WTC11 (cell line): Measurements from ENCODE around the gene LGALSL. TPM values are rescaled to one million over a fixed set of nuclear protein-coding genes. Genes with fewer than 3 reads are reported as not detected.

Experiments used
- ATAC-seq: fragments of 200-7000 bp; cut with Tn5 transposase; 2 replicates; pipeline ENCODE4 v1.10.0; 2021; ENCODE audit warnings: mild to moderate bottlenecking, moderate library complexity
- CTCF ChIA-PET: fragments of 300-600 bp; sonication (Branson Sonifier 250); formaldehyde crosslinking; loops from one replicate; lab custom pipeline; 2021; ENCODE audit warnings: antibody characterized with exemption; lab: Charles Lee
- POLR2A ChIA-PET: fragments of 350-600 bp; sonication (Branson Sonifier 250); formaldehyde crosslinking; loops from one replicate; lab custom pipeline; 2021; ENCODE audit warnings: antibody characterized with exemption; lab: Charles Lee
- DNase-seq: peaks from one replicate; pipeline ENCODE4 v3.0.0; 2021; ENCODE audit warnings: low spot score
- H3K27ac Mint-ChIP-seq: 2 replicates; pipeline ENCODE4 v1.8.0; 2021; ENCODE audit warnings: mixed read lengths
- H3K27me3 Mint-ChIP-seq: 2 replicates; pipeline ENCODE4 v1.8.0; 2021; ENCODE audit warnings: low read depth, mild to moderate bottlenecking, moderate library complexity, mixed read lengths
- H3K36me3 Mint-ChIP-seq: 2 replicates; pipeline ENCODE4 v1.8.0; 2021; ENCODE audit warnings: mixed read lengths
- H3K4me1 Mint-ChIP-seq: 2 replicates; pipeline ENCODE4 v1.8.0; 2022; ENCODE audit warnings: mixed read lengths
- H3K4me3 Mint-ChIP-seq: 2 replicates; pipeline ENCODE4 v1.8.0; 2021; ENCODE audit warnings: mild to moderate bottlenecking, moderate library complexity, mixed read lengths
- H3K9me3 Mint-ChIP-seq: 2 replicates; pipeline ENCODE4 v1.8.0; 2021; ENCODE audit warnings: mixed read lengths
- ATF1 ChIP-seq: sonication (generic); formaldehyde crosslinking; IDR thresholded peaks from 2 replicates; pipeline ENCODE4 v1.8.1; 2023; ENCODE audit warnings: mild to moderate bottlenecking, moderate library complexity, missing genetic modification reagents
- ATF6 ChIP-seq: sonication (generic); formaldehyde crosslinking; IDR thresholded peaks from 2 replicates; pipeline ENCODE4 v1.8.1; 2023; ENCODE audit warnings: mild to moderate bottlenecking, missing genetic modification reagents
- CREB1 ChIP-seq: sonication (generic); formaldehyde crosslinking; IDR thresholded peaks from 2 replicates; pipeline ENCODE4 v1.8.0; 2023; ENCODE audit warnings: mild to moderate bottlenecking, missing genetic modification reagents
- E2F5 ChIP-seq: sonication (generic); formaldehyde crosslinking; IDR thresholded peaks from 2 replicates; pipeline ENCODE4 v1.8.1; 2022; ENCODE audit warnings: mild to moderate bottlenecking, moderate library complexity, missing genetic modification reagents
- ELF4 ChIP-seq: sonication (generic); formaldehyde crosslinking; IDR thresholded peaks from 2 replicates; pipeline ENCODE4 v1.8.1; 2022; ENCODE audit warnings: low read depth, mild to moderate bottlenecking, moderate library complexity, missing genetic modification reagents
- IRF1 ChIP-seq: sonication (generic); formaldehyde crosslinking; IDR thresholded peaks from 2 replicates; pipeline ENCODE4 v1.8.0; 2023; ENCODE audit warnings: missing genetic modification reagents
- NFYB ChIP-seq: sonication (generic); formaldehyde crosslinking; conservative IDR thresholded peaks from 2 replicates; pipeline ENCODE4 v1.8.0; 2022; ENCODE audit warnings: low read depth, missing genetic modification reagents
- NR2C2 ChIP-seq: sonication (generic); formaldehyde crosslinking; IDR thresholded peaks from 2 replicates; pipeline ENCODE4 v1.8.0; 2022; ENCODE audit warnings: mild to moderate bottlenecking, missing genetic modification reagents
- PRRX2 ChIP-seq: fragments of 250-450 bp; sonication (Bioruptor Pico); IDR thresholded peaks from 2 replicates; pipeline ENCODE4 v1.8.0; 2021; ENCODE audit warnings: mild to moderate bottlenecking
- RORB ChIP-seq: fragments of 250-450 bp; sonication (Bioruptor Pico); IDR thresholded peaks from 2 replicates; pipeline ENCODE4 v1.9.0; 2021; ENCODE audit warnings: mild to moderate bottlenecking
- TCF7 ChIP-seq: sonication (generic); formaldehyde crosslinking; IDR thresholded peaks from 2 replicates; pipeline ENCODE4 v1.8.0; 2022; ENCODE audit warnings: mild to moderate bottlenecking, low read depth, missing genetic modification reagents, moderate library complexity
- TEAD1 ChIP-seq: sonication (generic); formaldehyde crosslinking; IDR thresholded peaks from 2 replicates; pipeline ENCODE4 v1.8.0; 2022; ENCODE audit warnings: mild to moderate bottlenecking, missing genetic modification reagents
- TEAD4 ChIP-seq: sonication (generic); formaldehyde crosslinking; IDR thresholded peaks from 2 replicates; pipeline ENCODE4 v1.8.0; 2022; ENCODE audit warnings: mild to moderate bottlenecking, missing genetic modification reagents
- TP53 ChIP-seq: sonication (generic); formaldehyde crosslinking; IDR thresholded peaks from 2 replicates; pipeline ENCODE4 v1.8.1; 2023; ENCODE audit warnings: mild to moderate bottlenecking, missing genetic modification reagents
- ZBTB21 ChIP-seq: sonication (generic); formaldehyde crosslinking; IDR thresholded peaks from 2 replicates; pipeline ENCODE4 v1.8.1; 2023; ENCODE audit warnings: mild to moderate bottlenecking, missing genetic modification reagents, borderline replicate concordance
- ZNF219 ChIP-seq: sonication (generic); formaldehyde crosslinking; IDR thresholded peaks from 2 replicates; pipeline ENCODE4 v1.8.0; 2023; ENCODE audit warnings: missing genetic modification reagents, mild to moderate bottlenecking, borderline replicate concordance
- ZNF263 ChIP-seq: sonication (generic); formaldehyde crosslinking; IDR thresholded peaks from 2 replicates; pipeline ENCODE4 v1.8.1; 2022; ENCODE audit warnings: low read depth, mild to moderate bottlenecking, moderate library complexity, missing genetic modification reagents
- total RNA-seq: library from RNA; stranded (reverse); gene quantifications from 3 replicates; pipeline ENCODE4 v1.2.3, GENCODE V29; 2021
- TF ChIP-seq, protein P1 (sequence below): sonication (generic); formaldehyde crosslinking; IDR thresholded peaks from 2 replicates; pipeline ENCODE4 v1.8.1; 2022; ENCODE audit warnings: low read depth, mild to moderate bottlenecking, moderate library complexity, missing genetic modification reagents, borderline replicate concordance
- TF ChIP-seq, protein P2 (sequence below): sonication (generic); formaldehyde crosslinking; IDR thresholded peaks from 2 replicates; pipeline ENCODE4 v1.8.0; 2022; ENCODE audit warnings: mild to moderate bottlenecking, missing genetic modification reagents
- TF ChIP-seq, protein P3 (sequence below): sonication (generic); formaldehyde crosslinking; IDR thresholded peaks from 2 replicates; pipeline ENCODE4 v1.8.0; 2022; ENCODE audit warnings: missing genetic modification reagents

LGALSL gene
- total RNA-seq, 1 experiment from 2014 or later = 21.0 TPM

GRCh38 chr2:64404743-64405142 is 49.2 kb upstream of the LGALSL start:
- POLR2A ChIA-PET = interaction anchor here (0.9 to 1.2 kb wide), 2 partner anchors 16 to 74 kb away, joined by 3 read pairs; no protein-coding TSS in a partner anchor
- TF ChIP-seq TP53 (CRISPR knock-in tag) (no peak), CREB1 (CRISPR knock-in tag) (no peak), ZNF263 (CRISPR knock-in tag) (no peak)
- DNase-seq = peak; percentile 72

GRCh38 chr2:64405581-64406406 is 48.2 kb upstream of the LGALSL start:
- TF ChIP-seq ZNF219 (CRISPR knock-in tag) (no peak), NFYB (CRISPR knock-in tag) (no peak), TCF7 (CRISPR knock-in tag) (no peak), PRRX2 (no peak), ATF1 (CRISPR knock-in tag) (no peak), ZBTB21 (CRISPR knock-in tag) (no peak)
- TF ChIP-seq, protein P1, sequence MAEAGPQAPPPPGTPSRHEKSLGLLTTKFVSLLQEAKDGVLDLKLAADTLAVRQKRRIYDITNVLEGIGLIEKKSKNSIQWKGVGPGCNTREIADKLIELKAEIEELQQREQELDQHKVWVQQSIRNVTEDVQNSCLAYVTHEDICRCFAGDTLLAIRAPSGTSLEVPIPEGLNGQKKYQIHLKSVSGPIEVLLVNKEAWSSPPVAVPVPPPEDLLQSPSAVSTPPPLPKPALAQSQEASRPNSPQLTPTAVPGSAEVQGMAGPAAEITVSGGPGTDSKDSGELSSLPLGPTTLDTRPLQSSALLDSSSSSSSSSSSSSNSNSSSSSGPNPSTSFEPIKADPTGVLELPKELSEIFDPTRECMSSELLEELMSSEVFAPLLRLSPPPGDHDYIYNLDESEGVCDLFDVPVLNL = no peak
- CTCF ChIA-PET = interaction anchor here (1.3 to 2.5 kb wide), 2 partner anchors 74 to 82 kb away, joined by 5 to 12 read pairs; no protein-coding TSS in a partner anchor
- Mint-ChIP-seq H3K27ac (no peak overlapping the region), H3K4me3 (no peak overlapping the region), H3K36me3 (no peaks in the 10 kb centered on the region), H3K4me1 (peaks cover 51% of the 10 kb centered on the region), H3K27me3 (no peaks in the 10 kb centered on the region), H3K9me3 (no peaks in the 10 kb centered on the region)
- no peak for DNase-seq
- POLR2A ChIA-PET = interaction anchor here (1.0 kb wide), 1 partner anchor 11 kb away, joined by 5 read pairs; no protein-coding TSS in a partner anchor
- ATAC-seq = no peak

More at GRCh38 chr2:64404743-64405142, 49.2 kb upstream of the LGALSL start:
- Mint-ChIP-seq H3K36me3 (no peaks in the 10 kb centered on the region), H3K4me3 (peak overlapping the region; percentile 58), H3K27ac (peak overlapping the region; percentile 97), H3K9me3 (no peaks in the 10 kb centered on the region), H3K27me3 (no peaks in the 10 kb centered on the region), H3K4me1 (peaks cover 62% of the 10 kb centered on the region)
- CTCF ChIA-PET = interaction anchor here (0.5 to 2.5 kb wide), 5 partner anchors 44 to 363 kb away, joined by 3 to 12 read pairs (median 3); no protein-coding TSS in a partner anchor
- peak; percentile 10 for ATAC-seq

DNA sequence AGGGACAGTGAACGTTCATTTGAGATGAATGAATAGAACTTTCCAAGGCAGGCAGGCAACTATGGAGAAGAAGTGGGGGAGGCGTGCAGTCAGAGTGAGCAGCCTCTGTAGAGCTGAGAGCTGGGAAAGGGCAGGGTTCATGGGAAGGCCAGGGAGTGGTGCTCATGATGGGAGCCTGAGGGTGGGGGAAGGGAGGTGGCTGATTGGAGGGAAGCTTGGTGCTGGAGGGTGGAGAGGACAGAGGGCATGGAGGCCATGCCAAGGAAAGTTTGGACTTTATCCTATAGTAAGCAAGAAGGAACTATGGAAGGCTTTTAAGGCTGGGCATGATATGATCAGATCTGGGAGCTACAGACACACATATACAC is 47.6 kb upstream of the LGALSL start:
- Mint-ChIP-seq H3K36me3 (no peaks in the 10 kb centered on the region), H3K4me1 (peaks cover 45% of the 10 kb centered on the region), H3K9me3 (no peaks in the 10 kb centered on the region), H3K27me3 (no peaks in the 10 kb centered on the region), H3K4me3 (no peak overlapping the region), H3K27ac (no peak overlapping the region)
- CTCF ChIA-PET = no interaction called here
- DNase-seq (no peak), ATAC-seq (no peak)
- POLR2A ChIA-PET = interaction anchor here (1.0 kb wide), 1 partner anchor 11 kb away, joined by 5 read pairs; no protein-coding TSS in a partner anchor
- TF ChIP-seq, protein P2, sequence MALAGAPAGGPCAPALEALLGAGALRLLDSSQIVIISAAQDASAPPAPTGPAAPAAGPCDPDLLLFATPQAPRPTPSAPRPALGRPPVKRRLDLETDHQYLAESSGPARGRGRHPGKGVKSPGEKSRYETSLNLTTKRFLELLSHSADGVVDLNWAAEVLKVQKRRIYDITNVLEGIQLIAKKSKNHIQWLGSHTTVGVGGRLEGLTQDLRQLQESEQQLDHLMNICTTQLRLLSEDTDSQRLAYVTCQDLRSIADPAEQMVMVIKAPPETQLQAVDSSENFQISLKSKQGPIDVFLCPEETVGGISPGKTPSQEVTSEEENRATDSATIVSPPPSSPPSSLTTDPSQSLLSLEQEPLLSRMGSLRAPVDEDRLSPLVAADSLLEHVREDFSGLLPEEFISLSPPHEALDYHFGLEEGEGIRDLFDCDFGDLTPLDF (CRISPR knock-in tag) = no peak
- TF ChIP-seq, protein P3, sequence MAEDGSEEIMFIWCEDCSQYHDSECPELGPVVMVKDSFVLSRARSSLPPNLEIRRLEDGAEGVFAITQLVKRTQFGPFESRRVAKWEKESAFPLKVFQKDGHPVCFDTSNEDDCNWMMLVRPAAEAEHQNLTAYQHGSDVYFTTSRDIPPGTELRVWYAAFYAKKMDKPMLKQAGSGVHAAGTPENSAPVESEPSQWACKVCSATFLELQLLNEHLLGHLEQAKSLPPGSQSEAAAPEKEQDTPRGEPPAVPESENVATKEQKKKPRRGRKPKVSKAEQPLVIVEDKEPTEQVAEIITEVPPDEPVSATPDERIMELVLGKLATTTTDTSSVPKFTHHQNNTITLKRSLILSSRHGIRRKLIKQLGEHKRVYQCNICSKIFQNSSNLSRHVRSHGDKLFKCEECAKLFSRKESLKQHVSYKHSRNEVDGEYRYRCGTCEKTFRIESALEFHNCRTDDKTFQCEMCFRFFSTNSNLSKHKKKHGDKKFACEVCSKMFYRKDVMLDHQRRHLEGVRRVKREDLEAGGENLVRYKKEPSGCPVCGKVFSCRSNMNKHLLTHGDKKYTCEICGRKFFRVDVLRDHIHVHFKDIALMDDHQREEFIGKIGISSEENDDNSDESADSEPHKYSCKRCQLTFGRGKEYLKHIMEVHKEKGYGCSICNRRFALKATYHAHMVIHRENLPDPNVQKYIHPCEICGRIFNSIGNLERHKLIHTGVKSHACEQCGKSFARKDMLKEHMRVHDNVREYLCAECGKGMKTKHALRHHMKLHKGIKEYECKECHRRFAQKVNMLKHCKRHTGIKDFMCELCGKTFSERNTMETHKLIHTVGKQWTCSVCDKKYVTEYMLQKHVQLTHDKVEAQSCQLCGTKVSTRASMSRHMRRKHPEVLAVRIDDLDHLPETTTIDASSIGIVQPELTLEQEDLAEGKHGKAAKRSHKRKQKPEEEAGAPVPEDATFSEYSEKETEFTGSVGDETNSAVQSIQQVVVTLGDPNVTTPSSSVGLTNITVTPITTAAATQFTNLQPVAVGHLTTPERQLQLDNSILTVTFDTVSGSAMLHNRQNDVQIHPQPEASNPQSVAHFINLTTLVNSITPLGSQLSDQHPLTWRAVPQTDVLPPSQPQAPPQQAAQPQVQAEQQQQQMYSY (CRISPR knock-in tag) = no peak
- no peak for TF ChIP-seq IRF1
- no peak for TF ChIP-seq E2F5 (CRISPR knock-in tag)
- TF ChIP-seq ATF6 (CRISPR knock-in tag) = no peak
- no peak for TF ChIP-seq ELF4
- no peak for TF ChIP-seq TP53 (CRISPR knock-in tag)
- TF ChIP-seq TEAD4 (CRISPR knock-in tag) = no peak
- no peak for TF ChIP-seq NR2C2 (CRISPR knock-in tag)
- TF ChIP-seq TEAD1 (CRISPR knock-in tag) = no peak
- TF ChIP-seq RORB (CRISPR knock-in tag) = no peak
